ENCODE results near the gene STAT5A.

Gene STAT5A

GRCh38 chr17:42270596-42270995 is 17.7 kb upstream of the STAT5A start:
- DNase-seq (ENCODE audit: insufficient read length, low spot score) = no peak
- TF ChIP-seq CTCF (IDR thresholded peaks at IDR 0.05; ENCODE audit: insufficient read depth, missing control alignments) = no peak
- no peak for FAIRE-seq

GRCh38 chr17:42271006-42271778 is 17.1 kb upstream of the STAT5A start:
- no peak for FAIRE-seq
- no peak for DNase-seq (ENCODE audit: insufficient read length, low spot score)
- no peak for TF ChIP-seq CTCF (IDR thresholded peaks at IDR 0.05; ENCODE audit: insufficient read depth, missing control alignments)

GRCh38 chr17:42271779-42272035 is 16.6 kb upstream of the STAT5A start:
- DNase-seq (ENCODE audit: insufficient read length, low spot score) (no peak), FAIRE-seq (no peak)

GRCh38 chr17:42272162-42272907 is 16.0 kb upstream of the STAT5A start:
- TF ChIP-seq CTCF (IDR thresholded peaks at IDR 0.05; ENCODE audit: insufficient read depth, missing control alignments) = no peak
- FAIRE-seq (no peak), DNase-seq (ENCODE audit: insufficient read length, low spot score) (no peak)

More at GRCh38 chr17:42271779-42272035, 16.6 kb upstream of the STAT5A start:
- TF ChIP-seq CTCF (IDR thresholded peaks at IDR 0.05; ENCODE audit: insufficient read depth, missing control alignments) = no peak

GRCh38 chr17:42273474-42274252 is 14.6 kb upstream of the STAT5A start:
- no peak for FAIRE-seq
- TF ChIP-seq CTCF (IDR thresholded peaks at IDR 0.05; ENCODE audit: insufficient read depth, missing control alignments) = no peak
- no peak for DNase-seq (ENCODE audit: insufficient read length, low spot score)

- FAIRE-seq = no peak
- DNase-seq (ENCODE audit: insufficient read length, low spot score) = no peak
- TF ChIP-seq CTCF (IDR thresholded peaks at IDR 0.05; ENCODE audit: insufficient read depth, missing control alignments) = no peak
These were observed 14.1 kb upstream of the STAT5A start for GRCh38 chr17:42274253-42274542.
